Caco-2 (cell line): Measurements from ENCODE around the gene PIK3CG. TPM values are rescaled to one million over a fixed set of nuclear protein-coding genes. Genes with fewer than 3 reads are reported as not detected.

ENCODE experiments used
- BruUV-seq: library from RNA; stranded (reverse); fragments of 400-500 nt; replicated peaks from 2 replicates; lab custom pipeline; 2021; lab: Mats Ljungman, UMichigan
- CTCF ChIA-PET: fragments of 300-600 bp; sonication (Branson Sonifier 250); formaldehyde crosslinking; loops from one replicate; lab custom pipeline; 2022; ENCODE audit warnings: antibody characterized with exemption; lab: Charles Lee
- POLR2A ChIA-PET: fragments of 300-600 bp; sonication (Branson Sonifier 250); formaldehyde crosslinking; loops from one replicate; lab custom pipeline; 2022; ENCODE audit warnings: antibody characterized with exemption; lab: Charles Lee
- DNase-seq, 2 experiments: peaks; one replicate each; pipeline versions ENCODE4 v3.0.0 to v3.0.0-alpha.2; 2020 to 2022
- H3K27me3 ChIP-seq: replicated peaks from 2 replicates; pipeline ENCODE4 v1.6.0; 2011; ENCODE audit warnings: low read length; ENCODE audit not compliant: control insufficient read depth, insufficient read depth
- H3K36me3 ChIP-seq: 2 replicates; pipeline ENCODE4 v1.5.1; 2011; ENCODE audit warnings: low read length; ENCODE audit not compliant: control insufficient read depth, insufficient read depth
- H3K4me1 ChIP-seq: fragments of 250-450 bp; sonication (Bioruptor Pico); 2 replicates; pipeline ENCODE4 v1.5.1; 2020; ENCODE audit warnings: mild to moderate bottlenecking
- H3K4me3 ChIP-seq: 2 replicates; pipeline ENCODE4 v1.5.1; 2011; ENCODE audit warnings: low read depth, mild to moderate bottlenecking, control low read depth, low read length
- H3K9me3 ChIP-seq: fragments of 250-450 bp; sonication (Bioruptor Pico); 2 replicates; pipeline ENCODE4 v1.5.1; 2020; ENCODE audit warnings: mild to moderate bottlenecking, moderate library complexity
- H3K27ac Mint-ChIP-seq: one replicate; pipeline ENCODE4 v1.8.0; 2022; ENCODE audit warnings: mixed read lengths; ENCODE audit not compliant: unreplicated experiment
- H3K27me3 Mint-ChIP-seq: one replicate; pipeline ENCODE4 v1.8.0; 2022; ENCODE audit warnings: mixed read lengths; ENCODE audit not compliant: insufficient read depth, unreplicated experiment
- H3K36me3 Mint-ChIP-seq: one replicate; pipeline ENCODE4 v1.8.0; 2022; ENCODE audit warnings: mild to moderate bottlenecking, mixed read lengths; ENCODE audit not compliant: insufficient read depth, unreplicated experiment
- H3K4me1 Mint-ChIP-seq: one replicate; pipeline ENCODE4 v1.8.0; 2022; ENCODE audit warnings: low read depth, mixed read lengths; ENCODE audit not compliant: unreplicated experiment
- H3K4me3 Mint-ChIP-seq: one replicate; pipeline ENCODE4 v1.8.0; 2022; ENCODE audit warnings: mild to moderate bottlenecking, moderate library complexity, mixed read lengths; ENCODE audit not compliant: unreplicated experiment
- H3K9me3 Mint-ChIP-seq: one replicate; pipeline ENCODE4 v1.8.0; 2022; ENCODE audit warnings: mixed read lengths; ENCODE audit not compliant: unreplicated experiment
- CTCF ChIP-seq, 2 experiments: fragments of 200-600 bp in 1 of 2; IDR thresholded peaks; 1 replicate in 1 of 2; 2 replicates in 1 of 2; pipeline versions ENCODE4 v1.5.1 to v1.8.0; 2011 to 2022; ENCODE audit warnings: antibody characterized with exemption in 1 of 2, control low read depth in 1 of 2, inconsistent platforms in 1 of 2, low read depth in 1 of 2, low read length in 1 of 2, mild to moderate bottlenecking in 1 of 2, moderate library complexity in 1 of 2; ENCODE audit not compliant: insufficient read depth in 1 of 2, severe bottlenecking in 1 of 2, unreplicated experiment in 1 of 2
- intact Hi-C: fragments of 100-400 bp; cut with micrococcal nuclease; formaldehyde crosslinking; loops from one replicate; pipeline ENCODE4 v1.10.0; 2022; ENCODE audit not compliant: unreplicated experiment
- total RNA-seq: library from RNA; stranded (reverse); gene quantifications from 2 replicates; pipeline ENCODE4 v1.2.3, GENCODE V29; 2022

The PIK3CG gene
- total RNA-seq, 1 experiment from 2014 or later, result not detected

GRCh38 chr7:106938803-106939202 is 73.7 kb downstream of the PIK3CG start:
- Histone ChIP-seq H3K4me3 (no peak overlapping the region), H3K4me1 (no peaks in the 10 kb centered on the region), H3K36me3 (no peaks in the 10 kb centered on the region), H3K27me3 (no peaks in the 10 kb centered on the region), H3K9me3 (no peaks in the 10 kb centered on the region)
- intact Hi-C loops, result no loop called here
- no TSS peak for BruUV-seq
- Mint-ChIP-seq H3K4me1 (no peaks in the 10 kb centered on the region), H3K27me3 (peaks cover 2% of the 10 kb centered on the region), H3K36me3 (no peaks in the 10 kb centered on the region), H3K9me3 (no peaks in the 10 kb centered on the region), H3K27ac (no peak overlapping the region), H3K4me3 (no peak overlapping the region)
- no peak for TF ChIP-seq CTCF (IDR thresholded peaks at IDR 0.05; ENCODE audit: insufficient read depth in 1 of 2, low read depth in 1 of 2, low read length in 1 of 2, severe bottlenecking in 1 of 2, unreplicated experiment in 1 of 2)
- ChIA-PET POLR2A (no interaction called here), CTCF (no interaction called here)
- no peak for DNase-seq

GRCh38 chr7:106944035-106944665 is 79.1 kb downstream of the PIK3CG start:
- BruUV-seq, result no TSS peak
- Mint-ChIP-seq H3K36me3 (no peaks in the 10 kb centered on the region), H3K4me3 (no peak overlapping the region), H3K27me3 (peaks cover 16% of the 10 kb centered on the region), H3K4me1 (no peaks in the 10 kb centered on the region), H3K27ac (no peak overlapping the region), H3K9me3 (no peaks in the 10 kb centered on the region)
- H3K9me3 ChIP-seq, result no peaks in the 10 kb centered on the region
- H3K4me1 ChIP-seq, result no peaks in the 10 kb centered on the region
- H3K4me3 ChIP-seq, result no peak overlapping the region
- no peak for TF ChIP-seq CTCF (IDR thresholded peaks at IDR 0.05; ENCODE audit: insufficient read depth in 1 of 2, low read depth in 1 of 2, low read length in 1 of 2, severe bottlenecking in 1 of 2, unreplicated experiment in 1 of 2)
- H3K27me3 ChIP-seq, result no peaks in the 10 kb centered on the region
- intact Hi-C loops, result no loop called here
- ChIA-PET POLR2A (no interaction called here), CTCF (no interaction called here)
- no peak for DNase-seq
- H3K36me3 ChIP-seq, result no peaks in the 10 kb centered on the region

GRCh38 chr7:106947244-106947728 is 82.2 kb downstream of the PIK3CG start:
- no peak overlapping the region for H3K27ac Mint-ChIP-seq
- no peaks in the 10 kb centered on the region for H3K9me3 Mint-ChIP-seq
- H3K27me3 Mint-ChIP-seq, result peaks cover 23% of the 10 kb centered on the region
- no peaks in the 10 kb centered on the region for H3K36me3 ChIP-seq
- peak; percentile 61 to 65 for TF ChIP-seq CTCF (IDR thresholded peaks at IDR 0.05; ENCODE audit: insufficient read depth in 1 of 2, low read depth in 1 of 2, low read length in 1 of 2, severe bottlenecking in 1 of 2, unreplicated experiment in 1 of 2)
- H3K36me3 Mint-ChIP-seq, result no peaks in the 10 kb centered on the region
- H3K4me3 Mint-ChIP-seq, result no peak overlapping the region
- H3K4me1 ChIP-seq, result no peaks in the 10 kb centered on the region
- peak; percentile 50 to 62 for DNase-seq
- no TSS peak for BruUV-seq
- CTCF ChIA-PET, result interaction anchor here (0.6 to 1.3 kb wide), 8 partner anchors 101 to 295 kb away, joined by 3 to 9 read pairs (median 5); no protein-coding TSS in a partner anchor
- H3K27me3 ChIP-seq, result no peaks in the 10 kb centered on the region
- no peak overlapping the region for H3K4me3 ChIP-seq
- POLR2A ChIA-PET, result no interaction called here
- intact Hi-C loops, result loop anchor here (1.0 kb wide), 3 partner anchors 154 to 220 kb away; no protein-coding TSS in a partner anchor
- no peaks in the 10 kb centered on the region for H3K9me3 ChIP-seq
- H3K4me1 Mint-ChIP-seq, result no peaks in the 10 kb centered on the region
